GM12875 (cell line): ENCODE data around the gene ATP1A4.

Experiments used
- H3K4me3 ChIP-seq: one replicate; pipeline ENCODE4 v1.5.1; 2011; ENCODE audit warnings: low read depth, low read length, control low read depth
- CTCF ChIP-seq: IDR thresholded peaks from 2 replicates; pipeline ENCODE4 v1.5.1; 2011; ENCODE audit warnings: low read depth, mild to moderate bottlenecking, control low read depth, inconsistent platforms, low read length, moderate library complexity, borderline replicate concordance; ENCODE audit not compliant: insufficient read depth

ATP1A4 gene

GRCh38 chr1:160208557-160209320 is 57.3 kb downstream of the ATP1A4 start:
- no peak for TF ChIP-seq CTCF
- H3K4me3 ChIP-seq, result no peak overlapping the region

- no peak for TF ChIP-seq CTCF
- H3K4me3 ChIP-seq, result no peak overlapping the region
These were observed 58.1 kb downstream of the ATP1A4 start for GRCh38 chr1:160209321-160210046.

DNA sequence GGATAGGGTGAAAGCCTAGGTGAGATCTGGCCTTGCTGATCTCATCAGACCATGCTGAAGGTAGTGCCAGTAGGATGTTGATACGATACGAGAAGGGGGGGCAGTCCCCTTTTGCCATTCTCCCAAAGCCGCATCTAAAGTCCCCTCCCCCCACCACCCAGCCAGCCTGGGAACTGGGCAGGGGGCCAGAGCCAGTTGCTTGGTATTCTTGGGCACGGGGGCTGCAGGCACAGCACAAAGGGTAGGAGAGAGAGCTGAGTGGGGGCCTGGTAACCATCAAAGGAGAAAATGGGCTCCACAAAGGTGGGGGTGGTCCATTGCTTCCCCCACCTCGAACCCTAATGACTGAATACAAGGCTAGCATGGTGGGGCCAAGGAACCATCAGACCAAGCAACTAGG is 59.2 kb downstream of the ATP1A4 start:
- no peak overlapping the region for H3K4me3 ChIP-seq
- TF ChIP-seq CTCF, result no peak

- H3K4me3 ChIP-seq, result no peak overlapping the region
- TF ChIP-seq CTCF, result no peak
These were observed 59.8 kb downstream of the ATP1A4 start for GRCh38 chr1:160211046-160211790.

DNA sequence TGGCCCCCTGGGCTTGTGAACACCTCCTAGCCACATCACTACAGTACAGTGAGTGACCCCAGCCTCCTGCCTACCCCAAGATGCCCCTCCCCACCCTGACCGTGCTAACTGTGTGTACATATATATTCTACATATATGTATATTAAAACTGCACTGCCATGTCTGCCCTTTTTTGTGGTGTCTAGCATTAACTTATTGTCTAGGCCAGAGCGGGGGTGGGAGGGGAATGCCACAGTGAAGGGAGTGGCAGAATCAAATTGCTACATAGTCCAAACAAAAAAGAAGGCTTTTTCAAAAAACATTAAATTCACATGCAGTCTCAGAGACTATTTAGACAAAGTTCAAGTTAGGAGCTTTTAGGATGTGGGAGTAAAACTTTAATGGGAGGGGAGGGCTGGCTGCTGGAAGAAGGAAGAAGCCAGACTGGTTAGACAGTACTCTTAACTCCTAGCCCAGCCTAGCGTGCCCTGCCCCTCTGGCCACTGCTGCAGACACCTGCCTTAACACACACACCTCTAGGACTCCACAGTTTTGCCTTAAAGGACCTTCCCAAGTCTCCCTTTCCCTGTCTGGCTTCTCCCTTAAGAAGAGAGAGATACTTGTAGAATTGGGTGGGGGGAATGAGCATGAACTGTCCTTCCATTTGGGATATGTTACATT is 63.2 kb downstream of the ATP1A4 start:
- no peak overlapping the region for H3K4me3 ChIP-seq

DNA sequence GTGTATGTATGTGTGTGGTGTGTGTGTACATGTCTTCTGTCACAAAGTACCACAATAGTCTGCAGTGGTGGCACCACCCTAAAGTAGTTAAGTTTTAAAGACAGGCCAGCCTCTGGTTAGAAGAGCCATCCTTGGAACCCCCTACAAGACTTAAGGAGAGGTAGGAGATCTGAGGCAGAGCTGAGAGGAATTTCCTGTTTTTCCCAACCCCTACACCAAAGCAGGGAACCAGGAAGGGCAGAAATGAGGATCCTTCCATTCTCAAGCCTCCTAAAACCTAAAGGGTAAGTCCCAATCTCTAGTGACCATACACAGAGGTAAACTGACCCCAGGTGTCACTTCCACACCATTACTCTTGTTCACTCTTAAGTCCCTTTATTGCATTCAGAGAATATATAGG is 64.9 kb downstream of the ATP1A4 start:
- no peak overlapping the region for H3K4me3 ChIP-seq
- TF ChIP-seq CTCF, result no peak

More for the DNA sequence above, 63.2 kb downstream of the ATP1A4 start:
- TF ChIP-seq CTCF, result no peak
